IPS-15b (cell line): ENCODE data around the gene CHST11.

ENCODE experiments used
- H3K27me3 ChIP-seq: one replicate; pipeline ENCODE4 v1.6.1; 2013; ENCODE audit warnings: low read length; ENCODE audit not compliant: control insufficient read depth, insufficient read depth
- H3K36me3 ChIP-seq: one replicate; pipeline ENCODE4 v1.6.1; 2013; ENCODE audit warnings: low read length; ENCODE audit not compliant: control insufficient read depth, insufficient read depth
- H3K4me1 ChIP-seq: one replicate; pipeline ENCODE4 v1.6.1; 2013; ENCODE audit warnings: mild to moderate bottlenecking, low read length; ENCODE audit not compliant: control insufficient read depth, insufficient read depth
- H3K4me3 ChIP-seq: one replicate; pipeline ENCODE4 v1.5.1; 2013; ENCODE audit warnings: low read depth, low read length
- H3K9ac ChIP-seq: one replicate; pipeline ENCODE4 v1.6.1; 2013; ENCODE audit warnings: low read depth, mild to moderate bottlenecking, low read length
- H3K9me3 ChIP-seq: one replicate; pipeline ENCODE4 v1.6.1; 2013; ENCODE audit warnings: mild to moderate bottlenecking, low read length; ENCODE audit not compliant: control insufficient read depth, insufficient read depth

The CHST11 gene

DNA sequence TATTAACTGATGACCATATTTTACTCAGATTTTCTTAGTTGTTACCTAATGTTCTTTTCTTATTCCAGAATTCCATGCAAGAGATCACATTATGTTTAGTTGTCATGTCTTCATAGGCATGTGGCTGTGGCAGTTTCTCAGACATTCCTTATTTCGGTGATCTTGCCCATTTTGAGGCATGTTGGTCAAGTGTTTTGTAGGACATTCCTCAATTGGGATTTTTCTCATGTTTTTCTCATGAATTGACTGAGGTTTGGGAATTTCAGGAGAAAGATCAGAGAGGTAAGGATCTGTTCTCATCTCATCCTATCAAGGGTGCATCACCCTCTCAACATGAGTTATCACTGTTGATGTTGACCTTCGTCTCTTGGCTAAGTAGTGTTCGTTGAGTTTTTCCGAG is 81.3 kb downstream of the CHST11 start:
- no peak overlapping the region for H3K9ac ChIP-seq
- H3K27me3 ChIP-seq = no peaks in the 10 kb centered on the region
- H3K4me1 ChIP-seq = peaks cover 26% of the 10 kb centered on the region
- H3K36me3 ChIP-seq = no peaks in the 10 kb centered on the region
- H3K9me3 ChIP-seq = no peaks in the 10 kb centered on the region
- H3K4me3 ChIP-seq = no peak overlapping the region

GRCh38 chr12:104538891-104539462 is 82.2 kb downstream of the CHST11 start:
- no peak overlapping the region for H3K9ac ChIP-seq
- H3K27me3 ChIP-seq = no peaks in the 10 kb centered on the region
- H3K9me3 ChIP-seq = no peaks in the 10 kb centered on the region
- no peaks in the 10 kb centered on the region for H3K36me3 ChIP-seq
- H3K4me1 ChIP-seq = peaks cover 25% of the 10 kb centered on the region
- H3K4me3 ChIP-seq = no peak overlapping the region

DNA sequence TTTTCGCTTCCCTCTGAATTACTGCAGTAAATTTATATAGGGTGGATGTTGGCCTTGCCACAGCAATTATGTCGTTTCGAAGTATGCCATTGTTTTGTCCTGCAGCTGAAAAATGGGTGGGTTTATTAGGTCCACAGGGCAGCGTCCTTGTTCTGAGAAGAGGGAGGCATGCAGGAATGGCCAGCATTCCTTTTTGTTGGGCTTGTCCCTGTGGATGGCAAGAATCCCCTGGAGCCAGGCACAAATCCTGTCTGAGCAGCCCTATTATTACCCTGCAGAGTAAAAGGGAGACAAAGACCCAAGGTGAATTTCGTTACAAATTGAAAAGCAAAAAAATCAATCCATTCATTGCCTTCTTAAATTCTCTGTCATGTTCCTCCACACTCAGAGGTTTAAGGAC is 88.1 kb downstream of the CHST11 start:
- no peaks in the 10 kb centered on the region for H3K36me3 ChIP-seq
- no peak overlapping the region for H3K4me3 ChIP-seq
- H3K9ac ChIP-seq = no peak overlapping the region
- no peaks in the 10 kb centered on the region for H3K9me3 ChIP-seq
- H3K27me3 ChIP-seq = no peaks in the 10 kb centered on the region
- H3K4me1 ChIP-seq = peaks cover 10% of the 10 kb centered on the region

- no peaks in the 10 kb centered on the region for H3K4me1 ChIP-seq
- no peaks in the 10 kb centered on the region for H3K36me3 ChIP-seq
- no peak overlapping the region for H3K9ac ChIP-seq
- no peaks in the 10 kb centered on the region for H3K9me3 ChIP-seq
- no peak overlapping the region for H3K4me3 ChIP-seq
- no peaks in the 10 kb centered on the region for H3K27me3 ChIP-seq
These were observed 89.8 kb downstream of the CHST11 start for GRCh38 chr12:104546575-104546974.

DNA sequence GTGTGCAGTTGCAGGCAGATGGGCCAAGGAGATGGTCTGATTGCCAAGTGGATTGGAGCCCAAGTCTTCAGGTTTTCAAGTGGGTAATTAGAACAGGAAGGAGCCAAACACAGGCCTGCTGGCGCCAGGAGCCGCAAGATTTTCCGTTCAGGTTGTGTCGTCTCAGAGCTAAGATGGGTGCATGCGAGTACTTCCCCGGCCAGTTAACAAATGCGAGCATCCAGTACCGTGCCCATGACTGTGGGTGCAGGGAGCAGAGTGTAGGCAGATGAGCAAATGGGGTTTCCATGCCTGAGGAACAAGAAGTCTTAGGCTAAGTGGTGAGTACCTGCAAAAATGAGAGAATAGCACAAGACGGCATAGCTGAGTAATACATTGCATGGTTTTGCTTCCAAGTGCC is 90.5 kb downstream of the CHST11 start:
- Histone ChIP-seq H3K27me3 (no peaks in the 10 kb centered on the region), H3K4me1 (no peaks in the 10 kb centered on the region), H3K9me3 (no peaks in the 10 kb centered on the region), H3K36me3 (no peaks in the 10 kb centered on the region), H3K4me3 (no peak overlapping the region), H3K9ac (no peak overlapping the region)

GRCh38 chr12:104549815-104550480 is 93.2 kb downstream of the CHST11 start:
- Histone ChIP-seq H3K9ac (no peak overlapping the region), H3K27me3 (no peaks in the 10 kb centered on the region), H3K4me1 (no peaks in the 10 kb centered on the region), H3K4me3 (no peak overlapping the region), H3K36me3 (no peaks in the 10 kb centered on the region), H3K9me3 (no peaks in the 10 kb centered on the region)

GRCh38 chr12:104551313-104551931 is 94.7 kb downstream of the CHST11 start:
- Histone ChIP-seq H3K36me3 (no peaks in the 10 kb centered on the region), H3K27me3 (no peaks in the 10 kb centered on the region), H3K9ac (no peak overlapping the region), H3K9me3 (no peaks in the 10 kb centered on the region), H3K4me3 (no peak overlapping the region), H3K4me1 (no peaks in the 10 kb centered on the region)

- H3K27me3 ChIP-seq = no peaks in the 10 kb centered on the region
- no peak overlapping the region for H3K4me3 ChIP-seq
- H3K4me1 ChIP-seq = no peaks in the 10 kb centered on the region
- H3K36me3 ChIP-seq = no peaks in the 10 kb centered on the region
- H3K9ac ChIP-seq = no peak overlapping the region
- H3K9me3 ChIP-seq = no peaks in the 10 kb centered on the region
These were observed 96.7 kb downstream of the CHST11 start for GRCh38 chr12:104553421-104553820.

GRCh38 chr12:104555648-104556047 is 98.9 kb downstream of the CHST11 start:
- Histone ChIP-seq H3K4me3 (no peak overlapping the region), H3K27me3 (no peaks in the 10 kb centered on the region), H3K36me3 (no peaks in the 10 kb centered on the region), H3K4me1 (no peaks in the 10 kb centered on the region), H3K9ac (no peak overlapping the region), H3K9me3 (no peaks in the 10 kb centered on the region)

DNA sequence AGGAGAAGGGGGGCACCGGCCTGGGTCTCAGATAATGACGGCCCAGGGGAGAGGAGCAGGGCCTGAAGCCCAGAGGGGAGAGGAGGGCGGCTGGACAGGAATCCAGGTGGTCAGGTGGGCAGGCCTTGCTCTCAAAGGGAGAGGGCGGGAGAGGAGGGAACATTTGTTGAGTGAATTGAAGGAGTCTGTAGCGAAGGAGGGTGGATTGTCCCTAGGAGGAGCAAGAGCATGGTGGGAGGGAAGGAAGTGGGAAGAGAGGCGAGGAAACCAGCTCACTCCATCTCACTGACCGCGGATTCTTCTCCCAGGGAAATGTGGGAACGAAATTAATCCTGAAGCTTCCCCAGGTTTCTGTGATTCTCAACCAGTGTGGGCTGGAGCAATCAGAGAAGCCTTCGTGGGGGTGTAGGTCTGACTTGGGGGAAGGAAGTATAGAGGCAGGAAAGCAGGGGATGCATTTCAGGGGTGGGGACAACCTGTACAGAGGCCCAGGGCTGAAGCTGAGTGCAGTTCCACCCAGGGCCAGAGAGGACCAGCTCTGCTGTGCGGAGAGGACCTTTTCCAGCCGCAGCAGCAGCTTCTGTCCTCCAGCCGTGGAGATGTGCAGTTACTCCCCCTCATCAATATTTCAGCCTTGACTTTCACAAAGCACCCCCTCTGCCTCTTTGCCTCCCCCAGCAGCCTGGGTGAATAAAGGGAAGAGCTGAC is 100.9 kb downstream of the CHST11 start:
- Histone ChIP-seq H3K4me3 (no peak overlapping the region), H3K9ac (no peak overlapping the region), H3K27me3 (no peaks in the 10 kb centered on the region), H3K9me3 (no peaks in the 10 kb centered on the region), H3K4me1 (no peaks in the 10 kb centered on the region), H3K36me3 (no peaks in the 10 kb centered on the region)

DNA sequence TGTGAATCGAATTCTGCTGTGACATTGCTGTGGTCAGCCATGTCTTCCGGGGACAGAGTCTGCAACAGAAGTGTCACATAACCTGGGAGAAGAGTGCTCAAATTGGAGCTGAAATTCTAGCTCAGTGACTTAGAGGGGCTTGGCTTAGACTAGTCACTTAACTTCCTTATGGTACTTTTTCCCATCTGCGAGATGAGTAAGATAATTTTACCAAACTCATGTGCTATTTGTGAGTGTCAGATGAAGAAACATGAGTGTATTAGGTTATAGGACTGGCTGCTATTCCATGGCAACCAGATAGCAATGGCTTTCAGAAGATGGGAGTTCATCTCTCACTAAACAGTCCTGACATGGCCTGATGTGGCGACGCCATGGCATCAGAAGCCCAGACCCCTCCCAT is 104.1 kb downstream of the CHST11 start:
- no peaks in the 10 kb centered on the region for H3K4me1 ChIP-seq
- no peak overlapping the region for H3K4me3 ChIP-seq
- H3K9ac ChIP-seq = no peak overlapping the region
- no peaks in the 10 kb centered on the region for H3K36me3 ChIP-seq
- no peaks in the 10 kb centered on the region for H3K9me3 ChIP-seq
- no peaks in the 10 kb centered on the region for H3K27me3 ChIP-seq

DNA sequence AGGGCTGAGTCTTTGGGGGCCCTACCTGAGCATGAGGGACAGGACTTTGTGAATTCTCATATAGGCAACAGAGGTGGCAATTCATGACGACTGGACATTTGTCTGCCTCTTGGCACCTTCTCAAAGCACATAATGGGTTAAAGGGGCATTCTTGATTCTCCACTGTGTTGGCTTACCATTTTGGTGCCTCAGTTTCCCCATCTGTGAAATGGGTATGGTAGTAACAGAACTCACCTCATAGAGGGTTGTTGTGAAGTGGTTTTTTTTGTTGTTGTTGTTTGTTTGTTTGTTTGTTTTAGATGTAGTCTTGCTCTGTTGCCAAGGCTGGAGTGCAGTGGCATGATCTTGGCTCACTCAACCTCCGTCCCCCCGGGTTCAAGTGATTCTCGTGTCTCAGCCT is 106.0 kb downstream of the CHST11 start:
- Histone ChIP-seq H3K27me3 (no peaks in the 10 kb centered on the region), H3K4me3 (no peak overlapping the region), H3K4me1 (no peaks in the 10 kb centered on the region), H3K36me3 (no peaks in the 10 kb centered on the region), H3K9me3 (no peaks in the 10 kb centered on the region), H3K9ac (no peak overlapping the region)
